GM12878 (cell line): ENCODE data around the gene GP5. TPM values are rescaled to one million over a fixed set of nuclear protein-coding genes. Genes with fewer than 3 reads are reported as not detected.

Experiments used
- ATAC-seq: fragments of 200-7000 bp; cut with Tn5 transposase; 3 replicates; pipeline ENCODE4 v1.9.1; 2020; ENCODE audit warnings: mild to moderate bottlenecking, moderate library complexity
- BruUV-seq: library from RNA; stranded (reverse); fragments of 400-500 nt; replicated peaks from 2 replicates; lab custom pipeline; 2021; lab: Mats Ljungman, UMichigan
- CTCF ChIA-PET: fragments of 300-600 bp; sonication (Branson Sonifier 250); formaldehyde crosslinking; extraction: SDS; loops from one replicate; lab custom pipeline; 2021; ENCODE audit warnings: inconsistent platforms; lab: Yijun Ruan, JAX
- POLR2A ChIA-PET: fragments of 350-600 bp; formaldehyde crosslinking; extraction: SDS; loops from one replicate; lab custom pipeline; 2021; ENCODE audit warnings: inconsistent platforms; lab: Charles Lee
- RAD21 ChIA-PET: fragments of 300-600 bp; sonication (Branson Sonifier 250); formaldehyde crosslinking; loops from one replicate; lab custom pipeline; 2023; ENCODE audit warnings: antibody characterized with exemption; ENCODE audit not compliant: unreplicated experiment; lab: Charles Lee
- SMC1A ChIA-PET: fragments of 300-600 bp; sonication (Branson Sonifier 250); formaldehyde crosslinking; loops from one replicate; lab custom pipeline; 2023; ENCODE audit not compliant: unreplicated experiment, uncharacterized antibody; lab: Charles Lee
- DNase-seq: peaks from one replicate; pipeline ENCODE4 v3.0.0-alpha.2; 2011; ENCODE audit warnings: low read depth, low spot score
- FAIRE-seq: peaks from 3 replicates; lab custom pipeline; 2011; peaks lifted over from hg19 to GRCh38; lab: Jason Lieb, UNC
- H2AFZ ChIP-seq: 2 replicates; pipeline ENCODE4 v1.6.0; 2011; ENCODE audit warnings: low read depth, low read length, control low read depth; ENCODE audit not compliant: control insufficient read depth
- H3K27ac ChIP-seq: 2 replicates; pipeline ENCODE4 v1.5.1; 2011; ENCODE audit warnings: control low read depth; ENCODE audit not compliant: control insufficient read depth, insufficient read depth
- H3K27me3 ChIP-seq, 2 experiments: replicated peaks in 1 of 2; 2 replicates each; pipeline versions ENCODE4 v1.6.0 to v1.6.1; 2011; ENCODE audit warnings: low read length in 1 of 2; ENCODE audit not compliant: control insufficient read depth in 2 of 2, insufficient read depth in 2 of 2
- H3K36me3 ChIP-seq, 2 experiments: 2 replicates each; pipeline ENCODE4 v1.5.1; 2011; ENCODE audit warnings: low read length in 1 of 2; ENCODE audit not compliant: control insufficient read depth in 2 of 2, insufficient read depth in 2 of 2
- H3K4me1 ChIP-seq: 2 replicates; pipeline ENCODE4 v1.6.1; 2011; ENCODE audit warnings: mild to moderate bottlenecking, low read length, moderate library complexity, mixed read lengths; ENCODE audit not compliant: control insufficient read depth, insufficient read depth
- H3K4me2 ChIP-seq: 2 replicates; pipeline ENCODE4 v1.6.0; 2011; ENCODE audit warnings: control low read depth; ENCODE audit not compliant: control insufficient read depth, insufficient read depth
- H3K4me3 ChIP-seq: fragments of 200-600 bp; sonication (generic); 2 replicates; pipeline ENCODE4 v1.5.1; 2016
- H3K79me2 ChIP-seq: 2 replicates; pipeline ENCODE4 v1.6.0; 2011; ENCODE audit warnings: low read length; ENCODE audit not compliant: control insufficient read depth, insufficient read depth
- H3K9ac ChIP-seq: 2 replicates; pipeline ENCODE4 v1.8.0; 2011; ENCODE audit warnings: low read length, control low read depth, mixed read lengths; ENCODE audit not compliant: control insufficient read depth, insufficient read depth
- H3K9me3 ChIP-seq: replicated peaks from 3 replicates; pipeline ENCODE4 v1.5.1; 2011; ENCODE audit warnings: mild to moderate bottlenecking, low read length; ENCODE audit not compliant: control insufficient read depth, insufficient read depth
- H4K20me1 ChIP-seq: 2 replicates; pipeline ENCODE4 v1.6.0; 2011; ENCODE audit not compliant: control insufficient read depth, insufficient read depth
- ASH2L ChIP-seq: fragments of 300-600, 200-600 bp; sonication (generic); IDR thresholded peaks from 2 replicates; pipeline ENCODE4 v1.6.1; 2017; ENCODE audit warnings: low read depth, mild to moderate bottlenecking, borderline replicate concordance
- BMI1 ChIP-seq: fragments of 450-650 bp; IDR thresholded peaks from 2 replicates; pipeline ENCODE4 v1.6.1; 2016; ENCODE audit warnings: mild to moderate bottlenecking, moderate library complexity, borderline replicate concordance
- SMARCA5 ChIP-seq: fragments of 450-650 bp; IDR thresholded peaks from 2 replicates; pipeline ENCODE4 v1.6.1; 2017; ENCODE audit warnings: mild to moderate bottlenecking
- SMC3 ChIP-seq: IDR thresholded peaks from 2 replicates; pipeline ENCODE4 v1.6.1; 2011; ENCODE audit warnings: low read length, improper control_type of control experiment, borderline replicate concordance
- WGBS: methylation state at CpG from one replicate; pipeline ENCODE4 v1.1.6; 2016; ENCODE audit warnings: low lambda C conversion rate; ENCODE audit not compliant: insufficient replicate concordance, insufficient coverage; ENCODE audit errors: missing lambda C conversion rate; 5-methylcytosine and 5-hydroxymethylcytosine counted together
- in situ Hi-C: fragments of 300-500 bp; cut with MboI; formaldehyde crosslinking; loops from 9 replicates; pipeline ENCODE4 v1.14.3; 2018; ENCODE audit warnings: mixed read lengths
- intact Hi-C: fragments of 100-400 bp; cut with micrococcal nuclease; formaldehyde crosslinking; loops from one replicate; pipeline ENCODE4 v1.14.2; 2022; ENCODE audit not compliant: unreplicated experiment
- polyA plus RNA-seq, 11 experiments: library from polyadenylated mRNA; depleted of rRNA in 4 of 11; unstranded in 6 of 11; stranded (reverse) in 5 of 11; fragments of >200 nt; fragmentation: Nextera tagmentation in 4 of 11; fragmentation: Illumina TruSeq in 1 of 11; extraction: Ambion mirVana in 4 of 11; extraction: Trizol in 1 of 11; gene quantifications; 1 replicate in 1 of 11; 2 replicates in 10 of 11; pipeline versions ENCODE4 v1.2.1 to v1.2.3, GENCODE V29; 2011 to 2016; ENCODE audit warnings: inconsistent platforms in 2 of 11, missing spikeins in 2 of 11, low read depth in 1 of 11
- total RNA-seq, 4 experiments: library from RNA; depleted of rRNA in 3 of 4; stranded (reverse); fragments of >200 nt in 3 of 4; fragmentation: Illumina TruSeq in 1 of 4; extraction: Trizol in 1 of 4; gene quantifications; 2 replicates each; pipeline versions ENCODE4 v1.2.1 to v1.2.3, GENCODE V29; 2013 to 2021
- TF ChIP-seq, protein P1 (sequence below): fragments of 150-350 bp; IDR thresholded peaks from 2 replicates; pipeline ENCODE4 v1.6.1; 2016; ENCODE audit warnings: low read depth, low read length
- TF ChIP-seq, protein P2 (sequence below): fragments of 450-650 bp; IDR thresholded peaks from 2 replicates; pipeline ENCODE4 v1.6.1; 2016; ENCODE audit warnings: mild to moderate bottlenecking
- TF ChIP-seq, protein P3 (sequence below): IDR thresholded peaks from 2 replicates; pipeline ENCODE4 v1.6.1; 2011; ENCODE audit warnings: borderline replicate concordance, low read depth, mild to moderate bottlenecking, moderate library complexity, low read length; ENCODE audit not compliant: insufficient read depth, poor library complexity, severe bottlenecking
- TF ChIP-seq, protein P4 (sequence below): fragments of 450-650 bp; IDR thresholded peaks from 2 replicates; pipeline ENCODE4 v1.6.1; 2018; ENCODE audit warnings: mild to moderate bottlenecking, low read depth, moderate library complexity; ENCODE audit not compliant: partially characterized antibody
- TF ChIP-seq, protein P5 (sequence below): fragments of 450-650 bp; IDR thresholded peaks from 2 replicates; pipeline ENCODE4 v1.6.1; 2016; ENCODE audit warnings: mild to moderate bottlenecking, moderate library complexity, borderline replicate concordance

The GP5 gene
- total and polyA plus RNA-seq, 10 of the 15 experiments (the other 5 are each of a cell fraction or from before 2014, with no cell fraction given): not detected

DNA sequence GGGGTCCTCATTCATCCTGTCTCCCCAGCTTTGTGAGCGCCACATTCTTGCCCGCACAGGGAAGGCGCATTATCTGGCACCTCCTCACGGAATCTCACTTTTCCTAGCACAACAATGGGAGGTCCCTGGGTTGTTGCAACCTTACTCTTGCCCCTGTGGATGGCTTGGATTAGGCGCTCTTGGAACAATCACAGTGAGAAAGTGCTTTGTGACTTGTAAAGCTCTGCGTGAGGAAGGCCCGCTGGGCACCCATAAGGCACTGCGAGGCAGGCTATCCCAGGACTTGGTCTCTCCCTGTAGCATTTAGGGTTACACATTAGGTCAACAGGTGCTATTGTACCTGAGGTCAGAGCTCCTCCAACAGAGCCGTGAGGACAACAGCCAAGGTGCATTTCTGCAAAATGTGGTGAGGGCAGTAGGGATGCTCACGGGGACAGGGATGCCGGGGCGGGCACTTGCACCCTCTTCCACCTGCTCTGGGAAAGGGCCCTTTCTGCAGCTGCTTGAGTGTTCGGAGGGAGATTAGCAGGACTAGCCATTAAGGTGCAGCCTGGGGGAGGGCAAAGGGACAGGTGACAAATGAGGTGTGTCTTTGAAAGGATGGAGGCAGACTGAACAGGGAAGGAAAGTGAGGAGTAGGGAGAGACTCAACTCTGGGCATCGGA, 15.7 kb downstream of the GP5 start:
- Histone ChIP-seq H3K27me3 (no peaks in the 10 kb centered on the region; a peak in 2 of 4 replicates), H3K9ac (no peak overlapping the region), H4K20me1 (no peaks in the 10 kb centered on the region), H3K27ac (no peak overlapping the region), H3K4me3 (no peak overlapping the region), H3K79me2 (no peaks in the 10 kb centered on the region), H3K9me3 (no peaks in the 10 kb centered on the region), H3K4me2 (no peak overlapping the region), H3K4me1 (no peaks in the 10 kb centered on the region), H2AFZ (no peak overlapping the region), H3K36me3 (no peaks in the 10 kb centered on the region)
- BruUV-seq: no TSS peak
- in situ Hi-C loops (no loop called here), intact Hi-C loops (no loop called here)
- POLR2A ChIA-PET: no interaction called here
- ATAC-seq: no peak
- no peak for DNase-seq
- CTCF ChIA-PET: no interaction called here
- no peak for FAIRE-seq
- RAD21 ChIA-PET: no interaction called here
- SMC1A ChIA-PET: interaction anchor here (0.6 kb wide), 1 partner anchor 10 kb away, joined by 3 read pairs; no protein-coding TSS in a partner anchor
- 66% methylated on average over 14 of the region's 14 CpGs for WGBS
- no peak for TF ChIP-seq ASH2L
- TF ChIP-seq SMARCA5: no peak
- TF ChIP-seq, protein P1, sequence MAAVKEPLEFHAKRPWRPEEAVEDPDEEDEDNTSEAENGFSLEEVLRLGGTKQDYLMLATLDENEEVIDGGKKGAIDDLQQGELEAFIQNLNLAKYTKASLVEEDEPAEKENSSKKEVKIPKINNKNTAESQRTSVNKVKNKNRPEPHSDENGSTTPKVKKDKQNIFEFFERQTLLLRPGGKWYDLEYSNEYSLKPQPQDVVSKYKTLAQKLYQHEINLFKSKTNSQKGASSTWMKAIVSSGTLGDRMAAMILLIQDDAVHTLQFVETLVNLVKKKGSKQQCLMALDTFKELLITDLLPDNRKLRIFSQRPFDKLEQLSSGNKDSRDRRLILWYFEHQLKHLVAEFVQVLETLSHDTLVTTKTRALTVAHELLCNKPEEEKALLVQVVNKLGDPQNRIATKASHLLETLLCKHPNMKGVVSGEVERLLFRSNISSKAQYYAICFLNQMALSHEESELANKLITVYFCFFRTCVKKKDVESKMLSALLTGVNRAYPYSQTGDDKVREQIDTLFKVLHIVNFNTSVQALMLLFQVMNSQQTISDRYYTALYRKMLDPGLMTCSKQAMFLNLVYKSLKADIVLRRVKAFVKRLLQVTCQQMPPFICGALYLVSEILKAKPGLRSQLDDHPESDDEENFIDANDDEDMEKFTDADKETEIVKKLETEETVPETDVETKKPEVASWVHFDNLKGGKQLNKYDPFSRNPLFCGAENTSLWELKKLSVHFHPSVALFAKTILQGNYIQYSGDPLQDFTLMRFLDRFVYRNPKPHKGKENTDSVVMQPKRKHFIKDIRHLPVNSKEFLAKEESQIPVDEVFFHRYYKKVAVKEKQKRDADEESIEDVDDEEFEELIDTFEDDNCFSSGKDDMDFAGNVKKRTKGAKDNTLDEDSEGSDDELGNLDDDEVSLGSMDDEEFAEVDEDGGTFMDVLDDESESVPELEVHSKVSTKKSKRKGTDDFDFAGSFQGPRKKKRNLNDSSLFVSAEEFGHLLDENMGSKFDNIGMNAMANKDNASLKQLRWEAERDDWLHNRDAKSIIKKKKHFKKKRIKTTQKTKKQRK: no peak
- TF ChIP-seq, protein P2, sequence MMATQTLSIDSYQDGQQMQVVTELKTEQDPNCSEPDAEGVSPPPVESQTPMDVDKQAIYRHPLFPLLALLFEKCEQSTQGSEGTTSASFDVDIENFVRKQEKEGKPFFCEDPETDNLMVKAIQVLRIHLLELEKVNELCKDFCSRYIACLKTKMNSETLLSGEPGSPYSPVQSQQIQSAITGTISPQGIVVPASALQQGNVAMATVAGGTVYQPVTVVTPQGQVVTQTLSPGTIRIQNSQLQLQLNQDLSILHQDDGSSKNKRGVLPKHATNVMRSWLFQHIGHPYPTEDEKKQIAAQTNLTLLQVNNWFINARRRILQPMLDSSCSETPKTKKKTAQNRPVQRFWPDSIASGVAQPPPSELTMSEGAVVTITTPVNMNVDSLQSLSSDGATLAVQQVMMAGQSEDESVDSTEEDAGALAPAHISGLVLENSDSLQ: no peak
- TF ChIP-seq, protein P3, sequence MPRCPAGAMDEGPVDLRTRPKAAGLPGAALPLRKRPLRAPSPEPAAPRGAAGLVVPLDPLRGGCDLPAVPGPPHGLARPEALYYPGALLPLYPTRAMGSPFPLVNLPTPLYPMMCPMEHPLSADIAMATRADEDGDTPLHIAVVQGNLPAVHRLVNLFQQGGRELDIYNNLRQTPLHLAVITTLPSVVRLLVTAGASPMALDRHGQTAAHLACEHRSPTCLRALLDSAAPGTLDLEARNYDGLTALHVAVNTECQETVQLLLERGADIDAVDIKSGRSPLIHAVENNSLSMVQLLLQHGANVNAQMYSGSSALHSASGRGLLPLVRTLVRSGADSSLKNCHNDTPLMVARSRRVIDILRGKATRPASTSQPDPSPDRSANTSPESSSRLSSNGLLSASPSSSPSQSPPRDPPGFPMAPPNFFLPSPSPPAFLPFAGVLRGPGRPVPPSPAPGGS: no peak
- TF ChIP-seq, protein P4, sequence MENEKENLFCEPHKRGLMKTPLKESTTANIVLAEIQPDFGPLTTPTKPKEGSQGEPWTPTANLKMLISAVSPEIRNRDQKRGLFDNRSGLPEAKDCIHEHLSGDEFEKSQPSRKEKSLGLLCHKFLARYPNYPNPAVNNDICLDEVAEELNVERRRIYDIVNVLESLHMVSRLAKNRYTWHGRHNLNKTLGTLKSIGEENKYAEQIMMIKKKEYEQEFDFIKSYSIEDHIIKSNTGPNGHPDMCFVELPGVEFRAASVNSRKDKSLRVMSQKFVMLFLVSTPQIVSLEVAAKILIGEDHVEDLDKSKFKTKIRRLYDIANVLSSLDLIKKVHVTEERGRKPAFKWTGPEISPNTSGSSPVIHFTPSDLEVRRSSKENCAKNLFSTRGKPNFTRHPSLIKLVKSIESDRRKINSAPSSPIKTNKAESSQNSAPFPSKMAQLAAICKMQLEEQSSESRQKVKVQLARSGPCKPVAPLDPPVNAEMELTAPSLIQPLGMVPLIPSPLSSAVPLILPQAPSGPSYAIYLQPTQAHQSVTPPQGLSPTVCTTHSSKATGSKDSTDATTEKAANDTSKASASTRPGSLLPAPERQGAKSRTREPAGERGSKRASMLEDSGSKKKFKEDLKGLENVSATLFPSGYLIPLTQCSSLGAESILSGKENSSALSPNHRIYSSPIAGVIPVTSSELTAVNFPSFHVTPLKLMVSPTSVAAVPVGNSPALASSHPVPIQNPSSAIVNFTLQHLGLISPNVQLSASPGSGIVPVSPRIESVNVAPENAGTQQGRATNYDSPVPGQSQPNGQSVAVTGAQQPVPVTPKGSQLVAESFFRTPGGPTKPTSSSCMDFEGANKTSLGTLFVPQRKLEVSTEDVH: no peak
- TF ChIP-seq, protein P5, sequence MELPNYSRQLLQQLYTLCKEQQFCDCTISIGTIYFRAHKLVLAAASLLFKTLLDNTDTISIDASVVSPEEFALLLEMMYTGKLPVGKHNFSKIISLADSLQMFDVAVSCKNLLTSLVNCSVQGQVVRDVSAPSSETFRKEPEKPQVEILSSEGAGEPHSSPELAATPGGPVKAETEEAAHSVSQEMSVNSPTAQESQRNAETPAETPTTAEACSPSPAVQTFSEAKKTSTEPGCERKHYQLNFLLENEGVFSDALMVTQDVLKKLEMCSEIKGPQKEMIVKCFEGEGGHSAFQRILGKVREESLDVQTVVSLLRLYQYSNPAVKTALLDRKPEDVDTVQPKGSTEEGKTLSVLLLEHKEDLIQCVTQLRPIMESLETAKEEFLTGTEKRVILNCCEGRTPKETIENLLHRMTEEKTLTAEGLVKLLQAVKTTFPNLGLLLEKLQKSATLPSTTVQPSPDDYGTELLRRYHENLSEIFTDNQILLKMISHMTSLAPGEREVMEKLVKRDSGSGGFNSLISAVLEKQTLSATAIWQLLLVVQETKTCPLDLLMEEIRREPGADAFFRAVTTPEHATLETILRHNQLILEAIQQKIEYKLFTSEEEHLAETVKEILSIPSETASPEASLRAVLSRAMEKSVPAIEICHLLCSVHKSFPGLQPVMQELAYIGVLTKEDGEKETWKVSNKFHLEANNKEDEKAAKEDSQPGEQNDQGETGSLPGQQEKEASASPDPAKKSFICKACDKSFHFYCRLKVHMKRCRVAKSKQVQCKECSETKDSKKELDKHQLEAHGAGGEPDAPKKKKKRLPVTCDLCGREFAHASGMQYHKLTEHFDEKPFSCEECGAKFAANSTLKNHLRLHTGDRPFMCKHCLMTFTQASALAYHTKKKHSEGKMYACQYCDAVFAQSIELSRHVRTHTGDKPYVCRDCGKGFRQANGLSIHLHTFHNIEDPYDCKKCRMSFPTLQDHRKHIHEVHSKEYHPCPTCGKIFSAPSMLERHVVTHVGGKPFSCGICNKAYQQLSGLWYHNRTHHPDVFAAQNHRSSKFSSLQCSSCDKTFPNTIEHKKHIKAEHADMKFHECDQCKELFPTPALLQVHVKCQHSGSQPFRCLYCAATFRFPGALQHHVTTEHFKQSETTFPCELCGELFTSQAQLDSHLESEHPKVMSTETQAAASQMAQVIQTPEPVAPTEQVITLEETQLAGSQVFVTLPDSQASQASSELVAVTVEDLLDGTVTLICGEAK: no peak
- no peak for TF ChIP-seq SMC3
- TF ChIP-seq BMI1: no peak
